ENCODE data around the gene PDCD2L.
"Not testable (repeated sequence)": the region's sequence is repeated elsewhere in the genome, so short reads cannot be mapped to it uniquely, and the experiment has no call there.

The PDCD2L gene, protein sequence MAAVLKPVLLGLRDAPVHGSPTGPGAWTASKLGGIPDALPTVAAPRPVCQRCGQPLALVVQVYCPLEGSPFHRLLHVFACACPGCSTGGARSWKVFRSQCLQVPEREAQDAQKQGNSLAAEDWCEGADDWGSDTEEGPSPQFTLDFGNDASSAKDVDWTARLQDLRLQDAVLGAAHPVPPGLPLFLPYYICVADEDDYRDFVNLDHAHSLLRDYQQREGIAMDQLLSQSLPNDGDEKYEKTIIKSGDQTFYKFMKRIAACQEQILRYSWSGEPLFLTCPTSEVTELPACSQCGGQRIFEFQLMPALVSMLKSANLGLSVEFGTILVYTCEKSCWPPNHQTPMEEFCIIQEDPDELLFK

DNA sequence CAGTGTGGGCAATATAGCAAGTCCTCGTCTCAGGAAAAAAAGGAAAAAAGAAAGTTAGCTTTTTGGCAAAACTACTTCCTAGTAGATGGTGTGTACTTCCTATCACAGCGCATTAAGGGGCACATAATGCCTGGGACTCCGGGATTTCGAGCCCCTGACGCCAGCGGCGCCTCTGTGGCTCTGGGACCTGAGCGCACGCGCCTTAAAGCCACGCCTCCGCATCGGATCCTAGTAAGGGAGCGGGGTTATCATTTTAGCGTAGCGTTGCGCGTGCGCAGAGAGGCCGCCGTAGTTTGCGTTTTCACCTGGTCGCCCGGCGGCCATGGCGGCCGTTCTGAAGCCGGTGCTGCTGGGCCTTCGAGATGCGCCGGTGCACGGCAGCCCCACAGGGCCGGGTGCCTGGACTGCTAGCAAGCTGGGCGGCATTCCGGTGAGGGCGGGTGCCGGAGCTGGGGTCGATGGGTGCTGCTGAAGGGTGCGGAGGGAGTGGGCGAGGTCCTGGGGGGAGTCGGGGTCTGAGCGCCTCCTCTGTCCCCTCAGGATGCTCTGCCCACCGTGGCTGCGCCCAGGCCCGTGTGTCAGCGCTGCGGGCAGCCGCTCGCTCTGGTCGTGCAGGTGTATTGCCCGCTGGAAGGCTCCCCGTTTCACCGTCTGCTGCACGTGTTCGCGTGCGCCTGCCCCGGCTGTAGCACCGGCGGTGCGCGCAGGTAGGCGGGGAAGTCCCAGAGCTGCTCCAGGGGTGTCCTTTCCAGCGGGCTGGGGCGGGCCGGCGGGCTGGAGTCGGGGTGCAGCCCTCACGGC lies at the start of gene PDCD2L:
Gene PDCD2L (plus strand): TSS at position 291 of the 801 bp plus-strand sequence. CDS start 32 bp downstream, at position 323.
- peak; percentile 62 for DNase-seq

DNA sequence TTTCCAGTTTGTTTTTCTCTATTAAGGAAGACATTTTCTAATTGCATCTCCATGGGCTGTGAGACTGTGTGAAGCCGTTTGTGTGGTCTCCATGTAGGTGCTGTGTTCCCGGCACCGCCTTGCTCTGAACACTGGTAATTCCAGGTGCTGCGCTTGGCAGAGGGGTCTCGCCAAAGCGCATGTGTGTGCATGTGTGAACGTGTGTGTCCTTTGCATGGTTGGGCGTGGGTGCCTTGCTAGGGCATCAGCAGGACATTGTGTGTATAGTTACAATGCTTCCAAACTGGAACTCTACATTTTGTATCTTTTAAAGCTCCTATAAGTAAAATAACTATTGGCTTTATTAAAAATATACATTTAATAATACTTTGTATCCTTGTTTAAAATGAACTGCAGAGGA lies 49.0 kb upstream of the PDCD2L start:
- DNase-seq, result no peak

DNA sequence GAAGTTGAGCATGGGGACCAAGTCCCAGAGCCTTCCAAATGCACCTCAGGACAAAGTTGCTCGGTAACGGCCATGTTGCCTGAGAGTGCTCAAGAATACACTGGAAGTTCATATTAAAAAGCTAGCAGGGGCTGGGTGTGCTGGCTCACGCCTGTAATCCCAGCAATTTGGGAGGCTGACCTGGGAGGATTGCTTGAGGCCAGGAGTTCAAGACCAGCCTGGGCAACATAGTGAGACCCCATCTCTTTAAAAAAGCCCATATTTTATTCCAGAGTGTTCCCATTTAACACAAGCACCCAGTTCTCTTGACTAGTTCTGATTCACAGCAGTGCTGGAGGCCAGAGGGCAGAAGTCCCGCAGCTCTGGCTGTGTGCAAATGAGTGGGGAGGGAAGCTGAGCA lies 47.3 kb upstream of the PDCD2L start:
- no peak for DNase-seq

DNA sequence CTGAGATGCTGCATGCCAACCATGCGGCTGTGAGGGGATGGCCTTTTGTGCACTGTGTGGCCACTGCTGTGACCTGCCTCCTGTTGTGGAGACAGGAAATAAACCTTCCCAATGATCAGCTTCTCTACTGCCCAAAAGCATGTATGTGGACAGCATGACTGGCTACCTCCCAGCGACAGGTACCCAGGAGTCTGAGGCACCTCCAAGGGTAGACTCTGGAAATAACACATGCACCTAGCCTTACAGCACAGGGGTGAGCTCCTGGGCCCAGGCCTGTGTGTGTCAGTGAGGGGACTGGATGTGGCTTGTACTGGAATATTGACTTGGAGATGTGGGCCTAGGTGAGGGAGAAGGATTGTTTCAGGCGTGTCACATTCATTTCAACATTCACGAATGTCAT lies 46.8 kb upstream of the PDCD2L start:
- no peak for DNase-seq

DNA sequence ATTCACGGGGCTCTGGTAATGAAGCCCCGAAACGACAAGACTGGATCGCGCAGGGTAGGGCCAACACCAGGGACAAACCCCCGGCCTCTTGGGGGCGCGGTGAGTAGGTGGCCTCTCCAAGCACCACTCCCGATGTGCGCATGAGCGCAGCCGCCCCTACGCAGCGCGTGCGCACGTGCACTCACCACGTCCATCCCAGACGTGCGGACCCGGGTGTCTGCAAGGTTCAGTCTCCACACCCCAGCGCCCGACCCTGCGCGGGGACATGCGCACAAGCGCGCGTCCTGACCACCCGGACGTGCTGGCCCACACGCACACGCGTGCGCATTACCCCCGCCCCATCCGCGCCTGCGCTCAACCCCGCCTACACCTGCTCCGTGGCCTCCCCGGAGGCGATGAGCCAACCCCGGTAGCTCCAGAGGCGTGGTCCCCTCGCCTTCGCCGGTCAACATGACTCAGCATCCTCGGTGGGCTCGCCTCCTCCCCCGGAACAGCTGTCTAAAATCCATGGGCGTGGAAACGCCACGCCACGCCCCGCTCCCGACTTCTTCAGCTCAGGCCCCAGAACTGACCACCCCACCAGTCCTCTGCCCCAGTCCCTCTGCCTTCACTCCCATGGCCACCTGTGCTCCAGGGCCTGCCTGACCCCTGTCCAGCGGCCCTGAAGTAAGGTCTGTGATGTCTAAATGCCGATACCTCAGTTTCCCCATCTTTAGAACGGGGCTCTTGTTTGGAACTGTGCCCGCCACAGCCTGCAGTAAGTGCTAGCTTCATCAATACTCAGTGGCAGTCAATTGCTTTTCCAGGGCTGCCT lies 44.9 kb upstream of the PDCD2L start:
- DNase-seq, result peak; percentile 95

DNA sequence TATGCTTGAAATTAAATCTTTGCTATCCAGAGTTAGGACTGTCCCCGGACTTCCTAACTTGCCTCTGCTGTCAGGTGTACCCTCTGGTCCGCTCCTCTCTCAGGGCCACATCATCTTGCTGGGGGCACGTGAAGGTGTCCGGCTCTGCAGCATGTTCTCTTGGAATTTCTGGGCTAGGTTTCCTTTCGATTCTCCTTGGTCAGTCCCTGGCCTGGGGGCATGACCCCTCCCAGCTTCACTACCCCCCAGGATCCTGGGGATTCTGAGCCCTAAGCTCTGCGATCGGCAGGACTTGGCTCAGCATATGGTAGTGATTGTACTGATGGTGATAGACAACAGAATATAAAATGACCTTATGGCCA lies 44.3 kb upstream of the PDCD2L start:
- DNase-seq, result no peak

DNA sequence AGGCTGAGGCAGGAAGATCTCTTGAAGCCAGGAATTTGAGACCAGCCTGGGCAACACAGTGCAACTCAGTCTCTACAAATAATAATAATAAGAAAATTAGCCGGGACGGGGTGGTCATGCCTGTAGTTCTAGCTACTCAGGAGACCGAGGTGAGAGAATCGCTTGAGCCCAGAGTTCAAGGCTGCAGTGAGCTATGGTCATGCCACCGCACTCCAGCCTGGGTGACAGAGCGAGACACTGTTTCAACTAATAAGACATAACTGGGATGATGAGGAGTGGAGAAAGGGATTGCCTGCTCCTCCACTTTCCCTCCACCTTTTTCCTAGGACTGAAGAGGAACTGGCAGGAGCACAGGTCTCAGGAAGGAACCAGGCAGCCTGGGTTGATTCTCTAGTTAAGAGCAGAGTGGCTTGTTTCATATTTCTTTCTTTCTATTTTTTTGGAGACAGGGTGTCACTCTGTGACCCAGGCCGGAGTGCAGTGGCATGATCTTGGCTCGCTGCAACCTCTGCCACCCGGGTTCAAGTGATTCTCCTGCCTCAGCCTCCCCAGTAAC lies 43.8 kb upstream of the PDCD2L start:
- DNase-seq, result no peak

DNA sequence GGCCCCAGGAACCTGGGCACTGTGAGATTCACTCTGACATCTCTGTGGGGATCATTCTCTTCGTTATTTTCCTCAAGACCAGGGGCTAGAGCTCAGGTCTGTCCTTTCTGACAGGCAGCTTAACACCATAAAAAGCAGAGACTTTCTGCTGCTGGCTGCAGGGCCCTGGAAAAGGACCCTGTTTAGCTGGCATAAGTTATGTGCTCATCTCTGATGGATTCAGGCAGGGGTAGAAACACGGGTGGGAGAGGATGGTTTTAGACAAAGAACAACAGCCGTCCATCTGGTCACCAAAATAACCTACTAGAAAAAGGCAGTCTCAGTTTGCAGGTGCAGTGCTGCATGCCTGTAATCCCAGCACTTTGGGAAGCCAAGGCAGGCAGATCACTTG lies 41.5 kb upstream of the PDCD2L start:
- DNase-seq, result no peak

DNA sequence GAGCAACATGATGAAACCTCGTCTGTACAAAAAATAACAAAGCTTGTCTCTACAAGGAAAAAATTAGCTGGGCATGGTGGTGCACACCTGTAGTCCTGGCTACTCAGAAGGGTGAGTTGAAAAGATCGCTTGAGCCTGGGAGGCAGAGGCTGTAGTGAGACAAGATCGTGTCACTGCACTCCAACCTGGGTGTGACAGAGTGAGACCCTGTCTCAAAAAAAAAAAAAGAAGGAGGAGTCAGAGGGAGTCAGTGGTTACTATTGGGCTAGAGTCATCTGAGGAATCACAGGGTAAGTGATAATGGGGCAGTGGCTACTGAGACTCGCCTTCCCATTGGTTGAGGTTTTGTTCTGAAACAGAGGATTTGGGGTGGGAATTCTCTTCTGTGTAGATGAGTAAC lies 41.1 kb upstream of the PDCD2L start:
- no peak for DNase-seq

DNA sequence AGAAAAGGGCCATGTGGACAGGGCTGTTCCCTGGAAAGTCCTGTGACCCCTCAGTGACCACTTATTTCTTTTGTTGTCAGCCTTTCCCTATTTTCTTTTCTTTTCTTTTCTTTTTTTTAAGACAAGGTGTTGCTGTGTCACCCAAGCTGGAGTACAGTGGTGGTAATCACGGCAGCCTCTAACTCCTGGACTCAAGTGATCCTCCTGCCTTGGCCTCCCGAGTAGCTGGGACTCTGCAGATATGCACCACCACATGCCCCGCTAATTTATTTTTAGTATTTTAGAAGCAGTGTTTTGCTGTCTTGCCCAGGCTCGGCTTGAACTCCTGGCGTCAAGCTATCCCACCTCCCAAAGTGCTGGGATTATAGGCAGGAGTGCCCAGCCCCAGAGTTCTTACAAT lies 40.3 kb upstream of the PDCD2L start:
- no peak for DNase-seq

DNA sequence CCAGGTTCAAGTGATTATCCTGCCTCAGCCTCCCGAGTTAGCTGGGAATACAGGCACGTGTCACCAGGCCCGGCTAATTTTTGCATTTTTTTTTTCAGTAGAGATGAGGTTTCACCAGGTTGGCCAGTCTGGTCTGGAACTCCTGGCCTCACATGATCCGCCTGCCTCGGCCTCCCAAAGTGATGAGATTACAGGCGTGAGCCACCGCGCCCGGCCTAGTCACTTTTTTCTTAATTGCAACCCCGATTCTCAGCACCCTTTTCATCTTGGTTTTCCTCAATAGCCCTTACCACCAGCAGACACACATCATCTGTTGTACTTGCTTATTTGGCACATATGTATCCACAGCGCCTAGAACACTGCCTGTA lies 39.8 kb upstream of the PDCD2L start:
- DNase-seq, result no peak

DNA sequence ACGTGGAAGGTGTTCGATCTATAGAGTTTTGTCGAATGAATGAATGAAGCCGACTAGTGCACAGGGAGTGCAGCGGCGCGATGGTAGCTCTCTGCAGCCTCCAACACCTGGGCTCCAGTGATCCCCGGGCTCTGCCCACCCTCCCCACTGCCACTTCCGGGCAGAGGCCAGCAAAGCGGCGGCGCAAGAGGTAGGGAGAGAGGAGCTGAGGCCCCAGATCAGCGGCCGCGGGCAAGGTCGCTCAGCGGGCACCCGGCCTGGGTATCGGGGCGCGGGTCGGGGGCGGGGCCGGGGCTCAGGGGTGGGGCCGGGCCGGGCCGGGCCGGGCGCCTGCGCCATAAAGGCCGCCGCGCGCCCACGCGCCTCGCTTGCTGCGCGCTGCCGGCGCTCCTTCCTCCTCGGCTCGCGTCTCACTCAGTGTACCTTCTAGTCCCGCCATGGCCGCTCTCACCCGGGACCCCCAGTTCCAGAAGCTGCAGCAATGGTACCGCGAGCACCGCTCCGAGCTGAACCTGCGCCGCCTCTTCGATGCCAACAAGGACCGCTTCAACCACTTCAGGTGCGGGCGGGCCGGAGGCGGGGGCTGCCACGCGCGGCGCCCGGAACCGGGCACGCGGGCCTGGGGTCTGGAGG lies 39.3 kb upstream of the PDCD2L start, which contains the start of gene GPI:
Gene GPI (plus strand): TSS at position 367 of the 633 bp plus-strand sequence. CDS start 71 bp downstream, at position 438.
- DNase-seq, result peak; percentile 46

DNA sequence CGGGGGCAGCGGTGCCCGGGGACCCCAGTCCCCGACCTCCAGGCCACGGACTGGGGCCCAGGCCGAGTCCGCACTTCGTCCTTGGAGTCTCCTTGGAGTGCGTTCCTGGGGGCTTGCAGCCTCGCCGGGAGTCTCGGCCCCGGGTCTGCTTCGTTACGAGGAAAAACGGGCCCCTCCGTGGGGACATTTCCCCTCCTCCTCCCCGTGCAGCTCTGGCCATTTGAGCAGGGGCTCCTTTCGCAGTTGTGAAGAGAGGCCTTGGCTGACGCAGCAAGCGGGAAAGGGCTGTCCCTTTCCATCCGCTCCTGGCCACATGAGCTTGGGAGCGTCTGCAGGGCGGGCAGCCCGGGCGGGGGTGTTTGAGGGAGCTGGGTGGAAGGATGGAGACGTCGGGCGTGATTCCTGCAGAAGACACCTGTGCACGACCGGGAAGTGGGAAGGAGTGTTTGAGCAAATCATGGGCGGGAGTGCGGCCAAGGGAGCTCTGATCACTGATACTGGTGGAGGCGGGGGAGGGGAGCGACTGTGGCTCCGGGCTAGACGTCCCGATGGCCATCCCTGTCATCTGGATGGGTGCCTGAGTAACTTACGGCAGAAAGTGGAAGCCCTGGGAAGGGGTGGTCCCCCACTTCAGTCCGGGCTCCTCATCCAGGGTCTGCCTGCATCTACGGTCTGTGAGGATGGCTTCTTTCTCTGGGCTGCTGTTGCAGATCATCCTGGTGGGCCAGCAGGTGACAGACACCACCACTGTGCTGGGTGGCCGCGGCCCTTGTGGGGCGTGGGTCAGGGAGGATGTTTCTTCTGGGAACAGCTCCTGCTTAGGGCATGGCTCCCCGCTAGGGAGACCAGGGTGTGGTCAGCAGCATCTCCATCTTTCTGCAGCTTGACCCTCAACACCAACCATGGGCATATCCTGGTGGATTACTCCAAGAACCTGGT lies 38.5 kb upstream of the PDCD2L start:
- DNase-seq, result no peak

DNA sequence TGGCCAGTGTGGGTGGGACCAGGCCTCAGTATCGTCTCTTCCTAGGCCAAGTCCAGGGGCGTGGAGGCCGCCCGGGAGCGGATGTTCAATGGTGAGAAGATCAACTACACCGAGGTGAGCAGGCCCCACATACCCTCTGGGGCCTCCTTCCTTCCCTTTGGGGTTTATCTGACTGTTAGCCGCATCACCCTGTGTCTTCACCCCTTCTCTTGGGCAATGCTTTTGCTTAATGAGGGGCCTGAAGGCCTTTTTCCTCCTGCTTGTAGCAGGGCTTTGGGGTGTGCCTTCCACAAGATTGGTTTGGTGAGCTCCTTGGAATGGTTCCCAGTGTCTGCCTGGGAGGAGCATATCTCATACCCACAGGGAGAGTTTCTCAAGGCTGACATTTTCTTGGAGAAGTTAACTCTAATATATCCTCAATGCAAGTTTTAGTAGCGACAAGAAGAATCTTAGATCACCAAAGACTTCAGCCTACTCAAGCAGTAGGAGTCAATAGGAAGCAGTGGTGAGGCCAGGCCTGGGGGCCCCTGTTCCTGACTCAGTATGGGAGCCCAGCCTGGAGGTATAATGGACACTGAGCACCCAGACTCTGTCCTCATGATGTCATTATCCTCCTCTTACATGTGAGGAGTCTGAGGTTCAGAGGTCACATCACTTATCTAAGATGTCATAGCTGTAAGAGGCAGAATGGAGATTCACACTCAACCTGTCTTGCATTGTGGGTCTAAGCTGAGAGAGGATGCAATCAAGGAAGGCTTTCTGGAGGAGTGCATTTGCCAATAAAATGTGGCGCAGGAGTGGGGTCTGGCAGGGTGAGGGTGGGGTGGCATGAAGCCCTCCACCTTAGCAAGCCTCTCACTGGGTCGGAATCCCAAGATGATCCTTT lies 37.2 kb upstream of the PDCD2L start:
- no peak for DNase-seq

DNA sequence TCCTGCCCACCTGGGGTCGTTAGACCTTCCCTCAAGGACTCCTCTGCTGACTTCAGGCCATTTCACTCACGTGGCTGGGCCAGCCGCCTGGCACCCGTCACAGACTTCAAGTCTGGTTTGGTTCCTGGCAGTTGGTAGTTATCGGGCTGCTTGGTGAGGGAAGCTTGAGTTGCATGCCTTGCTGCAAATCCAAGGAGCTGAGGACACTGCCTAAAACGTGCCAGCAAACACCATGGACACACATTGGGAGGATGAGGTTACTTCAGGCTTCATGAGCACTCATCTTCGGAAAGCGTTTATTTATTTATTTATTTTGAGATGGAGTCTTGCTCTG lies 36.6 kb upstream of the PDCD2L start:
- no peak for DNase-seq

DNA sequence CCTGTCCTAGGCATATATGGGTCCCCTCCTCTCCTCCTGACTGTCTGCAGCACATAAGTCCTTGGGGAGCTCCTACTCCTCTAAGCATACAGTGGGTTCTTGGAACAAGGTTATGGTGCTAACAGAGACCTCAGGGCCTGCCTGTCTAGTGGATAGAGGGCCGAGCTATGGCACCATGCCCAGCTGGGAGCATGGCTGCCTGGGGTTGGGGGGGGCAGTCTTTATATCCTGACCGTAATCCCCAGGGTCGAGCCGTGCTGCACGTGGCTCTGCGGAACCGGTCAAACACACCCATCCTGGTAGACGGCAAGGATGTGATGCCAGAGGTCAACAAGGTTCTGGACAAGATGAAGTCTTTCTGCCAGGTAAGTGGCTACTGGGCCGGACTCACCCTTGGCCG lies 35.9 kb upstream of the PDCD2L start:
- no peak for DNase-seq

DNA sequence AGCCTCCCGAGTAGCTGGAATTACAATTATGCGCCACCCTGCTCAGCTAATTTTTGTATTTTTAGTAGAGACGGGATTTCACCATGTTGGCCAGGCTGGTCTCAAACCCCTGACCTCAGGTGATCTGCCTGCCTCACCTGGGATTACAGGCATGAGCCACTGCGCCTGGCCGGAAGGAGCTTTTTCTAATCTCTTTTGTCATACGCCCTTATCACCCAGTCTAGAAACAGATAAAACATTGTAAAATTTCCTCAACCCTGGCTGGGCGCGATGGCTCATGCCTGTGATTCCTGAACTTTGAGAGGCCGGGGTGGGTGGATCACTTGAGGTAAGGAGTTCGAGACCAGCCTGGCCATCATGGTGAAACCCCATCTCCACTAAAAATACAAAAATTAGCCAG lies 35.0 kb upstream of the PDCD2L start:
- not testable (repeated sequence) for DNase-seq

DNA sequence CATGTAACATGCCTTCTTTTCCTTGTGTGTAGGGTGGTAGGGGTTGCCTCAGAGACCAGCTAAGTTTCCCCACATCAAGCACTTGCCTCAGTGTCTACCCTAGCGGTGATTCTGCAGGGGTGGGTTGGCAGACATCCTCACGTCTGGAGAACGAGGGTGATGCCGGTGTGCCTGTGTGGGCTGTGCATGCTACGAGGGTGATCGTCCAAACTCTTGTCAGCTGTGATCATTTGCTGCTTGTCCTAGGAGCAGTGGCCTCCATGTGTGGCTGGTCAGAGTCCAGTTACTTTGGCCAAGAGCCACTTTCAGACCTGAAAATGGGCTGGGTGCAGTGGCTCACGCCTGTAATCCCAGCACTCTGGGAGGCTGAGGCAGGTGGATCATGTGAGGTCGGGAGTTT lies 34.1 kb upstream of the PDCD2L start:
- no peak for DNase-seq

DNA sequence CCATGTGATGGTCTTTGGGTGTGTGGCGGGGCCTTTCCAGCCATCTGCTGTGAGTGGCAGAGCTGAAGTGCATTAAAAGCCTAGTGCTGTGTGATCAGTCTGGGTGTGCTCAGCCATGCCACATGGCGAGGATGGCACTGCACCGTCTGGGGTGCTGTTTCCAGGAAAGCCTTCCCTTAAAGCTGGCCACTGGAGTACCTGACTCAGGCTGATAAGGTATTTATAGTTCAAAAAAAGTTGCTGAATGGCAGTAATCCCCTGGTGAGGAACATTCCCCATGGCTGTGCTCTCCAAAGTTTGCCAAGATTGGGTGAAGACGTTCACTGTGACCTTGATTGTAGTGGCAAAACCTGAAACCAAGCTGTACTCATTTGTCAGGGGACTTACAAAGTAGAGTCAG lies 33.2 kb upstream of the PDCD2L start:
- DNase-seq, result no peak

DNA sequence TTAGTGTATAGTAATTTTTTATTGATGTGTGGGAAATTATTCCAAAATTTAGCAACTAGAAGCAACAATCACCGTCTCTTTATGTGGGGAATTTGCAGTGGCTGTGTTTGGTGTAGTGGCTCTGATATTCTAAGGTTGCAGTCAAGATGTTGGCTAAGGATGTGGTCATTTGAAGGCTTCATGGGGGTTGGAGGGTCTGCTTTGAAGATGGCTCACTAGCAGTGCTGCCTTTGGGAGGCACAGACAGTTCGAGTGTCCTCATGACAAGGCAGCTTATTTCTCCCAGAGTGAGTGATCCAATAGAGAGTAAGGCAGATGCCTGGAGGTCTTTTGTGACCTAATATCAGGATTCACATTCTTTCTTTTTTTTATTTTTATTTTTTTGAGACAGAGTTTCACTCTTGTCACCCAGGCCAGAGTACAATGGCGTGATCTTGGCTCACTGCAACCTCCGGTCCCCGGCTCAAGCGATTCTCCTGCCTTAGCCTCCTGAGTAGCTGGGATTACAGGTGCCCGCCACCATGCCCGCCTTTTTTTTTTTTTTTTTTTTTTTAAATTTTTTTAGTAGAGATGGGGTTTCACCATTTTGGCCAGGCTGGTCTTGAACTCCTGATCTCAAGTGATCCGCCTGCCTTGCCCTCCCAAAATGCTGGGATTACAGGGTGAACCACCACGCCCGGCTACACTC lies 30.5 kb upstream of the PDCD2L start:
- no peak for DNase-seq

All from NCI-H524 treated with DMSO at 0.1 percent for 48 hours (cell line).